DMS 273 treated with DMSO at 0.1 percent for 48 hours (cell line): ENCODE results near the gene ITSN1.
A peak's percentile ranks its signal among the peaks of the same experiment; 100 is the strongest.

Experiments
- DNase-seq: peaks from one replicate; lab custom pipeline; 2025; lab: John Stamatoyannopoulos, UW

Gene ITSN1

DNA sequence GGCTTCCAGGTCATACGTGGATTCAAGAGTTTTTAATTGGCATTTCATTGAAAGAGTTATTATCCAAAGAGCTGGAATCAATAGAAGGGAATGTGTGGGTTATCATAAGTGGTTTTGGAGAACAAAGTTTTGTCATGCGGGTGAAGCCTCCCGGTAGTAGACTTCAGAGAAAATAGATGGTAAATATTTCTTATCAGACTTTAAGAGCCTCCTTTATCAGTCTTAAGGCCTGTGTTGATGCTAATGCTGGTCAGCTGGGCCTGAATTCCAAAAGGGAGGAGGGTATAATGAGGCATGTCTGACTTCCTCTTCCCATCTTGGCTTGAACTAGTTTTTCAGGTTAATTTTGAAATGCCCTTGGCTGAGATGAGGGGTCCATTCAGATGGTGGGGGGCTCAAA is 89.7 kb downstream of the ITSN1 start:
- no peak for DNase-seq

- DNase-seq: no peak
Measured at GRCh38 chr21:33733601-33734000, 91.3 kb downstream of the ITSN1 start.

GRCh38 chr21:33734291-33734690 is 92.0 kb downstream of the ITSN1 start:
- DNase-seq: no peak

DNA sequence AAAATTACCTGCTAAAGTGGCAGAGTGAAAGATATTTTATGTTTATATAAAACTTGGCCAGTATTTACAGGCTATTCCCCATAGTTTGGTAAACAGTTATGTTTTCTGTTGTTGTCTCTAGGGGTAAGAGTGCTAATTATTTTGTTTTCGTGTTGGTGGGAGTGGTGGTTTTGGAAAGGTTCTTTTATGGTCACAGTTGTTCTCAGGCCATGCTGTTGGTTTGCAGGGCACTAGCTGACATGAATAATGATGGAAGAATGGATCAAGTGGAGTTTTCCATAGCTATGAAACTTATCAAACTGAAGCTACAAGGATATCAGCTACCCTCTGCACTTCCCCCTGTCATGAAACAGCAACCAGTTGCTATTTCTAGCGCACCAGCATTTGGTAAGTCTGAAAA is 92.5 kb downstream of the ITSN1 start:
- DNase-seq: no peak

- no peak for DNase-seq
Measured at GRCh38 chr21:33736569-33736968, 94.3 kb downstream of the ITSN1 start.

- DNase-seq: no peak
Measured at GRCh38 chr21:33739701-33740100, 97.4 kb downstream of the ITSN1 start.

DNA sequence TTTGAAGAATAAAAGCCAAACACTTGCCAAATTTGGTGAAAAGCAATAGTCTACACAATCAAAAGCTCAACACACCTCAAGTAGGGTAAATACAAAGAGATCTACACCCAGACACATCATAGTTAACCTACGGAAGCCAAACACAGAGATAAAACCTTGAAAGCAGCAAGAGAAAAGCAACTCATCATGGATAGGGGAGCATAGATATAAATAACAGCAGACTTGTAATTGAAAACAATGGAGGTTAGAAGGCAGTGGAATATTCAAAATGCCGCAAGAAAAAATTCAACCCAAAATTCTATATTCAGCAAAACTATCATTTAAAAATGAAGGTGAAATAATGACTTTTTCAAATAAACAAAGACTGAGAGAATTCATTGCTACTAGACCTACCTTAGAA is 105.1 kb downstream of the ITSN1 start:
- no peak for DNase-seq

DNA sequence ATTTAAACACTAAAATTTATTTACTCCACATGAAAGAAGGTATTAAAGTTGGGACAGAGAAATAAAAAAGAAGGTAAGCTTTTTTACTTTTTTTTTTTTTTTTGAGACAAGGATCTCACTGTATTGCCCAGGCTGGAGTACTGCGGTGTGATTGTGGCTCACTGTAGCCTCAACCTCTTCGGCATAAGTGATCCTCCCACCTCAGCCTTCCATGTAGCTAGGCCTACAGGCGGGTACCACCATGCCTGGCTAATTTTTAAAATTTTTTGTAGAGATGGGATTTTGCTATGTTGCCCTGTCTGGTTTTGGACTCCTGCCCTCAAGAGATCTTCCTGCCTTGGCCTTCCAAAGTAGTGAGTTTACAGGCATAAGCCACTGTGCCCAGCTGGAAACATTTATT is 106.6 kb downstream of the ITSN1 start:
- DNase-seq: no peak

DNA sequence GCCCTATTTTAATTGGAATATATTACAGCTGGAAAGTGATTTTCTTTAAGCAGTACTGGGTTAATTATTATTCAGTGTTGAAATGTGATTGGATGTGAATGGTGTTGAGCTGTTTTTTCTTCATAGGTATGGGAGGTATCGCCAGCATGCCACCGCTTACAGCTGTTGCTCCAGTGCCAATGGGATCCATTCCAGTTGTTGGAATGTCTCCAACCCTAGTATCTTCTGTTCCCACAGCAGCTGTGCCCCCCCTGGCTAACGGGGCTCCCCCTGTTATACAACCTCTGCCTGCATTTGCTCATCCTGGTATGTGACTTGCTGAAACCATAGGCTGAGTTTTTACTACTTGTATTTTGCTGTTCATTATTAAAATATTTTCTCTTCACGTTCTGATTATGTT is 107.7 kb downstream of the ITSN1 start:
- peak; percentile 13 for DNase-seq

DNA sequence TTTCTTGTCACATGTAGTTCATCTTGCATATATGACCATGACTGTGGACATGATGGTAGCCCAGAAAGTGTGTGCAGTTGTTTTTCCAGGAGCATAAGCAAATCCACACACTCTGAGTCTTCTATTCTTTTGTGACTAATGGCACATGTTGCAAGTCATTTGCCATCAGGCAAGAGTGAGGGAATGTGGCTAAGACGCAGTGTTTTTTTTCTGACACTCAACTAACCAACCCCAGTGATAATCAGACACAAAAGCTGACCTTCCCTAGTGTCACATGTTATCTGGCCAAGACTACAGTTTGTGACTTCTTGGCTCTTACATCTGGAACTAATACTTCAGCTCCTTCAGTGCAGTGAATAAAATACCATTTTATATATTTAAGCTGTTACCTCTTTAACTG is 108.8 kb downstream of the ITSN1 start:
- DNase-seq: no peak

GRCh38 chr21:33751533-33751932 is 109.2 kb downstream of the ITSN1 start:
- no peak for DNase-seq

DNA sequence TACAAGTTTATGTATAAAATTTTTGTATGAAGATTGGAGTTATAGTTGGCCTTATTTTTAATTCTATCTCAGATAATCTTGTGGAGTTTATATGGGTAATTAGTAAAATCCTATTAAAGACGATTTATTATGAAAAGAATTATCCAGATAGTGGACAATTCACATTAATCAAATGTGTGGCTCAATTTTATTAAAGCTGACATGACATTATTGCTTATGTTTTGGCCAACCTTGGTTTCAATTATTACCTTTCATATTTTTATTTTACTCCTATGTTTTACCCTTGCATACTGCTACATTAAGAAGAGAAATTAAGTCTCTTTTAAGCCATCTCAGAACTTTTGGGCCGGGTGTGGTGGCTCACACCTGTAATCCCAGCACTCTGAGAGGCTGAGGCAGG is 110.0 kb downstream of the ITSN1 start:
- no peak for DNase-seq

GRCh38 chr21:33753886-33754285 is 111.6 kb downstream of the ITSN1 start:
- DNase-seq: no peak

DNA sequence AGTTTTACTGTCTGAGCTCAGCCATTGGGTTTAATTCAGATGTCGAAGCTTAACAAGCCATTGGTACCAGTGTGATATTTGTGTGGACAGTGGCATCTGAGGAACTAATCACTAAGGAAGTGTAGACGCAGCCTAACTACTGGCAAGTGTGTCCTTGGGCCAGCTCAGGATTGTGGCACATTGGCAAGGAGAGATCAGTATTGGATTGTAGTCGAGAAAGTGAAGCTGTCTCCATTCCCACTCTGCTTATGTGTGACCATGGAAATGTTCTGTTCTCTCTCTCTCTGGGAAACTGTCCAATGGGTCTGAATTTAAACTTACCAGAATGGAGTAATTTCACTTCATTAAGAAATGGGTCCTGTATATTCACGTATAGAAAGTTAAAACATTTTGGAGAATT is 112.2 kb downstream of the ITSN1 start:
- DNase-seq: no peak

GRCh38 chr21:33755354-33755753 is 113.1 kb downstream of the ITSN1 start:
- no peak for DNase-seq

DNA sequence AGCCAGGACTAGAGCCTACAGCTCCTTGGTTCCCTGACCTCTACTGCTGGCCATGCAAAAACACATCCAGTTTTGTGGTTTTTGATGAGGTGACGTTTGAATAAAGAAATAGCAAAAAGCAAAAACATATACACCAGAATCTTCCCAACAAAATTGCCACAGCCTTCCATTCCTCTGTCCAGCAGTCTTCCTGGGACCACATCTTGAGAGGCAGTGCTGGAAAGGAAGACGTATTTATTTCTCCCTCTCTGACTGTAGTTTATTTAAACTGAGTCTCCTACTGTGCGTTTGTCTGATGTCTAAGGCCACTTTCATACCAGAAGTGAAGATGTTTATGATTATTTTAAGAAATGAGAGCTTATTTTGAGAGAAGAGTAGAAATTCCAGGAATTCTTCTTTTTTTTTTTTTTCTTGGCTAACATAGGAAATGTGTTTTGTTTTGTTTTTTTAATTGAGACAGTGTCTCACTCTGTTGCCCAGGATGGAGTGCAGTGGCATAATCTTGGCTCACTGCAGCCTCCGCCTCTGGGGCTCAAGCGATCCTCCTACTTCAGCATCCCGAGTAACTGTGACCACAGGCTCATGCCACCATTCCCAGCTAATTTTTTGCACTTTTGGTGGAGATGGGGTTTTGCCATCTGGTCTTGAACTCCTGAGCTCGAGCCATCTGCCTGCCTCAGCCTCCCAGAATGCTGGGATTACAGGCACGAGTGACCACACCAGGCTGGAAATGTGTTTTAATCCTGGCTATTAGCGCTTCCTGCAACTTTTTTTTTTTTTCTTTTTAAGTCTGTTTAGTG is 118.5 kb downstream of the ITSN1 start:
- peak; percentile 32 for DNase-seq

- DNase-seq: peak; percentile 26
Measured at GRCh38 chr21:33761441-33762036, 119.2 kb downstream of the ITSN1 start.

DNA sequence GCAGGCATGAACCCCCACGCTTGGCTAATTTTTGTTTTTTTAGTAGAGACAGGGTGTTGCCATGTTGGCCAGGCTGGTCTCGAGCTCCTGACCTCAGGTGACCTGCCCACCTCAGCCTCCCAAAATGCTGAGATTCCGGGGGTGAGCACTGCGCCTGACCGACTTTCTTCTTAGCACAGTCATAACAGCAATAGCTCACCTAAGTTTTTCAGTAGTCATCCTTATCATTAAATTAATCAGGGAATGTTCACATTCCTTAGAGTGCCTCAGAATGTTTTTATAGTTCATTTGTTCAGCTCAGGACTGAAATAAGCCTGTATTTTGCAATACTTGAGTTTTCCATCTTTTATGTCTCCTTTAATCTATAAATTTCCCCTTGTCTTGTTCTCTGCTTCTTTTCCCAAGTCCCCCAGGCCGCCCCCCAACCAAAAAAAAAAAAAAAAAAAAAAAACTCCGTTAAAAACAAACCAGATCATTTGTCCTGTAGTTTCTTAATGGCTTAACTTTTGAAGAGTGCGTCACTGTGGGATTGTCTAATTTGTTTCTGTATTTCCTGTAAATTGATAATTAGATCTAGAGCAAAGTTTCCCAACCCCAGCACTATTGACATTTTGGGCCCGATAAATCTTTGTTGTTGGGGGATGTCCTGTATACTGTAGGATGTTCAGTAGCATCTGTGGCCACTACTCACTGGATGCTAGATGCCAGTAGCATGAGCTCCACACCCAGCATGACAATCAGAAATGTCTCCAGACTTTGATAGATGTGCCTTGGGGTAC is 120.7 kb downstream of the ITSN1 start:
- no peak for DNase-seq

GRCh38 chr21:33763582-33763899 is 121.2 kb downstream of the ITSN1 start:
- DNase-seq: no peak

DNA sequence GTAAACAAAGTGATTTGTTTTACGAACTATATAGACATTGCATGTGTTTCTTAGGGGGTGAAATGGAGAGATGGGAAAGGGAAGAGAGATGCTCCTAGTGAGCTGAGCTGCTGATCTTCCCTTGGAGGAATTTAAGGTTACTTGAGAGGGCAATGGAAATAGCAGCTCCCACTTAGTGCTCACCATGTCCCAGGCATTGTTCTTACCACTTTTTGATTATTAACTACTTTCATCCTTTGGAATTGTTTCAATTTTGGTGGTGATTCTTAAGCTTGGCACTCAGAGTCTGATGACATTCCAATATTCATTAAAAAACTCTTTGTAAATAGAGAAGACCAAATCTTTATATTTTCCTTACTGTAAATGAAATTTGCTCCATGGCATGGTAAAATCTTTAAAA is 124.9 kb downstream of the ITSN1 start:
- no peak for DNase-seq

- DNase-seq: no peak
Measured at GRCh38 chr21:33767960-33768359, 125.7 kb downstream of the ITSN1 start.

GRCh38 chr21:33769057-33769456 is 126.8 kb downstream of the ITSN1 start:
- no peak for DNase-seq

DNA sequence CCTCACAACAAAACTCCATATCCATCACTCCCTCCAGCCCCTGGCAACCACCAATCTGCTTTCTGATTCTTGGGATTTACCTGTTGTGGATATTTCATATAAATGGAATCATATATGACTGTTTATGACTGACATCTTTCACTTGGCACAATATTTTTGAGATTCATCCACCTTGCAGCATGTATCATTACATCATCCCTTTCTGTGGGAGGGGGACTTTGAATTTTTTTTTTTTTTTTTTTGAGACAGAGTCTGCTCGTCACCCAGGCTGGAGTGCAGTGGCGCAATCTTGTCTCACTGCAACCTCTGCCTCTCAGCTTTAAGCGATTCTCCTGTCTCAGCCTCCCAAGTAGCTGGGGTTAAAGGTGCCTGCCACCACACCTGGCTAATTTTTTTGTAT is 128.2 kb downstream of the ITSN1 start:
- no peak for DNase-seq
